GM21526 (cell line): Measurements from ENCODE around the gene ITGA5.
A peak's percentile ranks its signal among the peaks of the same experiment; 100 is the strongest.

ENCODE experiments used
- ATAC-seq: cut with Tn5 transposase; IDR thresholded peaks from one replicate; pipeline ENCODE4 v1.9.1; 2021; ENCODE audit warnings: moderate library complexity; ENCODE audit not compliant: unreplicated experiment, low FRiP score

ITGA5 gene

GRCh38 chr12:54419088-54419887, at the start of gene ITGA5:
Gene ITGA5, minus strand, starts transcription at chr12:54419266. Its CDS starts 68 bp downstream, at chr12:54419198.
- no peak for ATAC-seq

DNA sequence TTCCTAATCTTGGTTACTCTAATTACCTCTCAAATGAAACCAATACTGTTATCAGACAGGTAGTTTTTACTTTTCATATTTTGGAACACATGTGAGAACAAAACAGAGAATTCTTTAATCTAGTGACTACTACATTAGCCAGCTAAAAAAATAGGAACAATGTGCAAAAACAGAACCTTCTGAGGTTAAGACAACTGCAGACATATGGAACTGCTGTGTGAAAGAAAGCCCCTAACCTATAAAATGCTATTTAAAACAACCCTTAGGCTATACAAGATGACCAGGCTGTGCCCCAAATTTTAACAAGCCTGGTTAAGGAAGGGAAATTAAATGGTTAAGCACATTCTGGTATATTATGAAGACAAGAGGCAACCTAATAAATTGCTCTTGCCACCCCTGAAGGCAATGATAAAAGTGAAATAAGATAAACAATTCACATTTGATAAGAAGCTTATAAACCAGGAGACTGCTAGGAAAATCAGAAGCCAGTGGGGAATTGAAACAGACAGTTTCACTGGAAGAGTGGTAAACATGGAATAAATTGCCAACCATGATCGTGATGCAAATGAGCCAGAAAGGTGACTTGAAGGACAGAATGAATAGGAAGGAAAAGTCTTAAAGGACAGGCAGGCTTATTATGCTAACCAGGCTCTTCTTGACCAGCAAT, 46.9 kb upstream of the ITGA5 start:
- no peak for ATAC-seq

GRCh38 chr12:54463484-54463883, 44.4 kb upstream of the ITGA5 start:
- no peak for ATAC-seq

- ATAC-seq = no peak
Measured at GRCh38 chr12:54463034-54463433, 44.0 kb upstream of the ITGA5 start.

DNA sequence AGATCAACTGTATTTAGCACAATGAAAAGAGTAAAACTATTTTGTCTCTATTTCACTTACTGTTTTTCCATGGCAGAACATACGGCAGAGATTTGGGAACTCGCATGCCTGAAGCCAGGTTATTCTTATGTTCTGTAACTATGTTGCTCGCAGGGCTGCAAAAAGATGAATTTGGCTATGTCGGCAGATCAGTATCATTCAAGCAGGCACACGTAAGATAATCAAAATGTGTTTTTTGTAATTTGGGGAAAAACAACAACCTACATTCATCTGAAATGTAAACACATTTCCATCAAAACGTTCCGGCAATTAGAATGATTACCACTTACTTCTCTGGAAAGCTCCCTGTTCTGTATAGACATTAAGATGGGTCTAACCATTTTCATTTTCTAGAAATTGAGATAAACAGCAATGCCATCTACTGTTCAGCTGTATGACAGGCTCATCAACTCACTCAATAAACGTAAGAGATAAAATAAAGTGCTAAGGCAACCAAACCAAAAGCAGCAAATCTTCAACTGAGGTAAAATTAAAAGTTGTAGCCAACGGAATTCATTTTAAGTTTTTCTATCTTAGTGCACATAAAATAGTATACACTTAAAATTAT, 41.4 kb upstream of the ITGA5 start:
- no peak for ATAC-seq

DNA sequence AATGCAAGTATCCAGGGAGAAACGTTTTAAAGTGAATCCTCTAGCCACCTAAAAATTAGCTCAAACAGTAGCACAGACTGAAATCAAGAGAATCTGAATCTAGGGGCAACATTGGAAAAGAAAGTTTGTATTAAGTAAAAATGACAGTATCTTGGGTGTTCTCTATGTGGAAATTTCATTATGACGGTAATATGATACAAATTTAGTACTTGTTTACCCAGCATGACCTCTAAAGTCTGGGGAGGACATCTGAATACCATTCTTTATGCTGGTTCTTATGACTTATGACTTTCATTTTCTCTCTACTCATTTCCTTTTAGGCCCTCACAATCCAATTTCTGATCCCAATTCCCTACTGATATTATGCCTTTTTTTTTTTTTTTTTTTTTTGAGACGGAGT, 40.3 kb upstream of the ITGA5 start:
- ATAC-seq = no peak

DNA sequence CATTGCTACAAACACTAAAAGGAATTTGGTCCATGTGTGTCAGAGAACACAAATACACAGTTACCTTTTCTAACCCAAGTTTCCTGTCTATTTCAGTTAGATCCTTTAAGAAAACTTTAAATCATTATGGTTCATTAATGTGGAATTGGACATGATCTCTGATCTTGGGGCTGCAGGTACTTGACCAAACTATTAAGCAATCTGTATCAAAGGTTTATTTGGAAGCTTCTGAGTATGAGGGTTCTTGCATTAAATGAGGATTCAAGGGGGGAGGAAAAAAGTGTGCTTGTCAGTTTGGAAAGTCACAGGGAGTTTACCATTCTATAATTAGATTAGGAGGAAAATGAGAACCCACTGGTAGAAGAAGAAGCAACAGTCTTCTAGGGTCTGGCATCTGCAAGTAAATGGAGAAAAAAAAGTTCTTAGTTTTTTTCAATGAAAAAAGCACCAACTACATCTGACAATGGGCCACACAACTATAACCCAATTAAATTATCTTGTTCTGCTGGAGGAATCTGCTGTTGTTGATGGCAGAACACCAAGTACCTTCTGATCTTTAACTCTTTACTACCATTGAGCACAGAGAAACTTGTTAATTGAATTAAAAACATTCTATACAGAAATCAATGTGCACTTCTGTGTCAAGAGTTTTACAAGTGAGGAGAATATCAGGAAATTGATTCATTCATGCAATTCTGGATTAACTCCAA, 36.8 kb upstream of the ITGA5 start:
- ATAC-seq = no peak

DNA sequence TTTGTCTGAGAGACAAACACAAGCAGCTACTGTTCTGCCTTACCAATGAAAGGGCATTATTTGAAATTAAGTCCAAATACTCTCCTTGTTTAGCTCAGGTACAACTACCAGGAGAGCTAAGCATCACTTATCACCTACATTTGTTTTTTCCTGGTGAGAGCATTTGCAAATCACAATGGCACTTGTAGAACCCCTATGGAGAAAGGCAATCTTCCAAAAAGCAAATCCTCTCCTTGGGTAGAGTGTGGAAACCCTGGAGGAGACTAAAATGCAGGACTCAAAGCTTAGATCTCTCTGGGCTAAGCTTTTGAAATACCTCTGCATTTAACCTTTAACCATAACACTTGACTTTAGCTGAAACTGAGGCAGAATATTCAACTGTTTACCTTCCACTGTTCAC, 33.6 kb upstream of the ITGA5 start:
- no peak for ATAC-seq

GRCh38 chr12:54448344-54448743, 29.3 kb upstream of the ITGA5 start:
- ATAC-seq = no peak

DNA sequence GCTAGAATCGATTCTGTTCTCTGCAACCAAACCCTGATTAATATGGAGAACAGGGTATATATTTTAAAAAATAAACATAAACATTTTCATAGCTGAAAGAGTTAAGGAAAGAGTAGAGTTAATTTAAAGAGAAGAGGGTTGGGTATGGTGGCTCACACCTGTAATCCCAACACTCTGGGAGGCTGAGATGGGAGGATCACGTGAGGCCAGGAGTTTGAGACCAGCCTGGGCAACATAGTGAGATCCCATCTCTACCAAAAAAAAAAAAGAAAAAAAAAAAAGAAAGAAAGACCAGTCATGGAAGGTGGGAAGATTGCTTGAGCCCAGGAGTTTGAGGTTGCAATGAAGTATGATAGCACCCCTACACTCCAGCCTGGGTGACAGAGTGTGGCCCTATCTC, 28.9 kb upstream of the ITGA5 start:
- ATAC-seq = no peak

DNA sequence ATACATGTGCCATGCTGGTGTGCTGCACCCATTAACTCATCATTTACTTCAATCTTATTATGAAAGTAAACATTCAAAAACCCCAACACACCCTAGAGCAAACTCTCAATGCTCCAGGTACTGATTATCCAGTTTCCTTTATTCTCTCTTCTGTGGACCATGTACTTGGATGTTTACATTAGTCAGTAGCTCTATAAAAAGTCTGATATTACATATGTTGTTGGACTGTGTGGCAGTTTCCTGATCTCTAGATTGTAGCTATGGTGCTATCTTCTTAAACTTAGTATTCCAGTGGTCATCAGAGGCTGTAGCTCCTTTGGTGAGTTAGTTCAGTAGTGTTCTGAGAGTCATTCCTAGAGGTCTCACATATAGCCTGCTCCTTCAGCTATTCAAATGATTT, 25.1 kb upstream of the ITGA5 start:
- ATAC-seq = no peak

GRCh38 chr12:54443446-54443845, 24.4 kb upstream of the ITGA5 start:
- ATAC-seq = no peak

DNA sequence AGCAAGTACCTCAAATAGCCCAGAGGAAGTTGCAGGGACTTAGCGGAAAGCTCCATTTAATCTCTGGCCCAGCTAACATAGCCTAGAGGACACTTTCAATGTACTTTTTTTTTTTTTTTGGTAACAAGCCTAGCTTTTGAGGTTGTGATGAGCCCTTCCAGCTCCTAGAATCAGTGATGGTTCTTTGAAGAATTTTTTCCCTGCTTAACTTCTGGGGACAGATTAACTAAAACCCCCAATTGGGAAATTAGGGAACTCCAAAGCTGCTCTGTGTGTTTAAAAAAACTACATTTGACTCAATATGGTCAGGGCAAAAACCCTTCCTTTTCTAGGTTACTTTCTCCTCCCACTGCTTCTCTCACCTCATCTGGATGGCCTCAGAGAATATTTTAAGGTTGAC, 23.9 kb upstream of the ITGA5 start:
- no peak for ATAC-seq

DNA sequence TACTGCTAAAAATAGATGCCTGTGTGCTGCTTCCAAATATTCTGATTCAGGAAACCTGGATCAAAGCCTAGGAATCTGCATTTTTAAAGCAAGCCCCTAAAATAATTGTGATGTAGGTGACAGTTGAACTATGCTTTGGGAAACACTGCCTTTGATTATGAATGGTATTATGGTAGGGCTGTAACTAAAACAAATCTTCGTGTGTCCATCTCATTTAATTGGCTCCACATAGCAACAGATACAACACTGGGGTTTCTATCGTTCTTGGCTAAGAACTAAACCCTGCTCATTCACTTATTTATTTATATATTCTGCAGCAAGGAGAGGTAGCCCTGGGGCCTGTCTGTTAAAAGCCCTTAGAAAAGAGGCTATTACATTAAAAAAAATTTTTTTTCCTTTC, 23.0 kb upstream of the ITGA5 start:
- ATAC-seq = no peak

- ATAC-seq = peak; percentile 69
Measured at GRCh38 chr12:54439521-54440255, 20.6 kb upstream of the ITGA5 start.

DNA sequence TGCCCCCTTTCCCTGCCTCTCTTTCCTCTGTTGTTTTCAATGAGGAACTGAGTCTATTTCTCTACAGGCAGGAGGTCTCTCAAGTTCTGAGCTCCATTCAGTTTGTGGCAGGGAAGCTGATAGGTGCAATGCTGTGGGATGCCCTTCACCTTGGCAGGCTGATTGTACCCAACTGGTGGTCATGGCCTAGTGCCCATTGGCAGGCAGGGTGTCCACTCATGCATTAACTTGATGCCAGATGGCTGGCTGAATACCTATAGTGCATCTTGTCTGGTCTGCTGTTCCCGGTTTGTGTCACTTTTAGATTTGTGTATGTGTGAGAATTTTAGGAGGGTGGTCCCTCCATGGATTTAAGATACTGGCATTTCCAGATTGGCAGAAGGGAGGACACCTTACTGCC, 20.0 kb upstream of the ITGA5 start:
- ATAC-seq = no peak

DNA sequence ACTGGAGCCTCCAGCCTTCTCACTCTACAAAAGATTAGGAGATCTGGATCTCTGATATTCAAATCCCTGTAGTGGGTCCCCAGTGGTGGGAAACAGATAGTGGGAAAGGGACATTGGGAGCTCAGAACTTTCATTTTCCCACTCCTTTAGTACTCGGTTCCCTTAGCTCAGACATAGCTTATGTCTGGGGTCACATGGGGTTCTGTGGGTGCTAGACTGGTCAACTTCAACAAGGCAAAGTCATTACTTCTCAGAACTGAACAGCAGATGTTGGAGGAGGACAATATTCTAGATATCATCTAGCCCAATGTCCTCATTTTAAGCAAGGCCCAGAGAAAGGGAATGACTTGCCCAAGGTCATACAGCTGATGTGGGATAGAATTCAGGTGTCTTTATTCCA, 19.5 kb upstream of the ITGA5 start:
- ATAC-seq = no peak

DNA sequence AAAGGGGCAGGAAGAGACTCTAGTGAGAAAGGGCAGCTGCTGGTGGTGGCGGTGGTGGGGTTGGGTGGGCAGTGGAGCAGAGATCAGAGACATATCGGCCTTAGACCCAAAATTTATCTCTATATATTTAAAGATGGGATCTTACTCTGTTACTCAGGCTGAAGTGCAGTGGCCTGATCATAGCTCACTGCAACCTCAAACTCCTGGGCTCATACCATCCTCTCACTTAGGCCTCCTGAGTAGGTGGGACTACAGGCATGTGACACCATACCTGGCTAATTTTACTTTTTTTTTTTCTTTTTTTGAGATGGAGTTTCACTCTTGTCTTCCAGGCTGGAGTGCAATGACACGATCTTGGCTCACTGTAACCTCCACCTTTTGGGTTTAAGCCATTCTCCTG, 18.6 kb upstream of the ITGA5 start:
- no peak for ATAC-seq

GRCh38 chr12:54437243-54437642, 18.2 kb upstream of the ITGA5 start:
- ATAC-seq = no peak

DNA sequence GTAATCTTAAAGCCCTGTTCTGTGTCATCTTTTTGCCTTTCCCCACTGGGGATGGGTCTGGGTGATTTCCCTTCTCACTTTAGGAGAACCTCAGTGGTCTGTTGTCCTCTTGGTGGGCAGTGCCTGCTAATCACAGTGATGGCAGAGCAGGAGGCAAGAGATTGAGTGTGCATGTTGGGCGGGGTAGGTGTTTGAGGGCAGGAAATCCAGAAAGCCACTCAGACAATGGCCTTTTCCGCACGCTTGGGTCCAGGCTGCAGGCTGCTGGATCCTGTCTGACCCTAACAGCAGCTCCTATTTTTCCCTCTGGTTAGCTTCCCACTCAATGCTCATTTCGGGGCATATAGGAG, 13.7 kb upstream of the ITGA5 start:
- no peak for ATAC-seq
